Suppressor macrophage treated with lipopolysaccharide for 4 hours (primary cell): ENCODE measurements around the gene RFFL.
"Not testable (repeated sequence)": the region's sequence is repeated elsewhere in the genome, so short reads cannot be mapped to it uniquely, and the experiment has no call there.

Experiments used
- DNase-seq: peaks from one replicate; pipeline ENCODE4 v3.0.0-alpha.2; 2020

The RFFL gene

DNA sequence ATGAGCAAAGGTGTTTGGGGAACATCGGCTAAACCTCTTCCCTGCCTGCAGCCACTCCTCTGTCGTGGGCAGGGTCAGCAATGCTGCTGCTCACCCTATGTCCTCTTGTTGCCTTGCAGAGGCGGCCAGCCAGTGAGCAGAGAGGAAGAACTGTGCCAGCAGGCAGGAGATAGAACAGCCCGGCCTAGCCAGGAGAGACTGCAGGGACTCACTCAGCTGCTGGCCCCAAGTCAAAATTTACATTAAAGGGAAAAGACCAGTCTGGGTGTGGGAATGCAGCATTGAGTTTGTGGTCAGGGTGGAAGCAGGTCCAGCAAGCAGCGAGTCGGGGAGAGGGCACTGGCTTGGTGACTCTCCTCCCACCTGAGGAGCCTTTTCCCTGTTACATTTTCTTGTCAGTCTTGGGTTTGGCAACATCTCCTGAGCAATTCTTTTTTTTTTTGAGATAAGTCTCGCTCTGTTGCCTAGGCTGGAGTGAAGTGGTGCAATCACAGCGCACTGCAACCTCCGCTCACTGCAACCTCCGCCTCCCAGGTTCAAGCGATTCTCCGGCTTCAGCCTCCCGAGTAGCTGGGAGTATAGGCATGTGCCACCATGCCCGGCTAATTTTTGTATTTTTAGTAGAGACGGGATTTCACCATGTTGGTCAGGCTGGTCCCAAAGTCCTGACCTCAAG lies 60.5 kb downstream of the RFFL start:
- DNase-seq = no peak

DNA sequence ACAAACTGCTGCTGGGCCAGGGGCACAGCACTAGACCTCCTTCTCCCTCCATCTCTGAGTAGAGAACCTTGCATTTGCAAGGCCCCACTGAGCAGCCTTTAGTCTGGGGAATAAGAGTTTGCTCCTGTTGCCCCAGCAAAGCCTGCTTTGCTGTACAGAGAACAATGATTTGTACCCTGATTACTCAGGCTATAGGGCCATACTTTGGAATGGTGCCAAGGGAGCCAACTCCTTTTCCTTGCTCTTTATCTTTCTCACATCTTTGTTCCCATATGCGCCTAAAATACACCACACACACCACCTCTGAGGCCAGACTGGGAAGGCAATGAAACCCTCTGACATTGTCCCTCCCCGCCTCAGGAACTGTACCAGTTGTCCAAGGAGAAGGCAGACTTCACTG lies 62.0 kb downstream of the RFFL start:
- no peak for DNase-seq

DNA sequence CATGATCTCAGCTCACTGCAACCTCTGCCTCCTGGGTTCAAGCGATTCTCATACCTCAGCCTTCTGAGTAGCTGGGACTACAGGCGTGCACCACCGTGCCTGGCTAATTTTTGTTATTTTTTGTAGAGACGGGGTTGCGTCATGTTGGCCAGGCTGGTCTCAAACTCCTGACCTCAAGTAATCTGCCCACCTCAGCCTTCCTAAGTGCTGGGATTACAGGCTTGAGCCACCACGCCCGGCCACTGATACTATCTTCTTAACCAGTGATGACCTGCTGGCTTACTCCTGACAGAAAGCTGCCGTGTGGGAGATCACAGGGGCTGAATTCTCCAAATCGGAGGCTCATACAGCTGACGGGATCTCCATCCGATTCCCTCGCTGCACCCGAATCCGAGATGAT lies 62.5 kb downstream of the RFFL start:
- DNase-seq = not testable (repeated sequence)

DNA sequence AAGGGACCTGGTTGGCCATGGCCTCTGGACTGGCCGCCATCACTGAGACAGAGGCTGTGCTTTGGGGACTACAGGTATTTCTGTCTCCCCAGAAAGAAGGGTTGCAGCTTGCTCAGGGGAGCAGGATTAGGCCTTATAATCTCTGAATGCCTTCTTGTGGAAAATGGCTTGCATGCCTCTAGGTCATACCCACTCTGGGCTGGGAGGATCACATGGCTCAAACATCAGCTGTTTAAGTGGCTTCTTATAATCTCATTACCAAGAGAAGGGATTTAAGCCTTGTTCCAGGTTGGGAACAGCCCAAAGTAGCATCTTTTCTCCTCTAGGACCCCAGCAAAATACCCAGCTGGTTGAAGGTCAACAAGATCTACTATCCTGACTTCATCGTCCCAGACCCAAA lies 64.1 kb downstream of the RFFL start:
- DNase-seq = no peak

DNA sequence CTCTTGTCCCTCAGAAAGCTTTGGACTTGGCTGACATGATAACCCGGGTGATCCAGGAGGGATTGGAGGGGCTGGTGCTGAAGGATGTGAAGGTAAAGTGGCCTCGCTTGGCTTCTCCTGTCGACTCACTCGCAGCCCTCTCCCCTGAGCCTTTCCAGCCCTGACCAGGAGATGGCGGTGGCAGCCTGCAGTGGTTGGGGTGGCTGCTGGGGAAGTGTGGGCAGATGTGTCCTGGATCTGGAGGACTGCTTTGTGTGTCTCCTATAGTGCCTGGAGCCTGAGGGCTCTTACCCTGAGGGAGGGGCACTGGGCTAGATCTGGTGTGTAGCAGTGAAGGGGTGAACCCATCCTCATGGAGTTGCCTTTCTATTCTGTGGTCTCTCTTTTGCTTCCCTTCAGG lies 65.3 kb downstream of the RFFL start:
- DNase-seq = peak; percentile 80

DNA sequence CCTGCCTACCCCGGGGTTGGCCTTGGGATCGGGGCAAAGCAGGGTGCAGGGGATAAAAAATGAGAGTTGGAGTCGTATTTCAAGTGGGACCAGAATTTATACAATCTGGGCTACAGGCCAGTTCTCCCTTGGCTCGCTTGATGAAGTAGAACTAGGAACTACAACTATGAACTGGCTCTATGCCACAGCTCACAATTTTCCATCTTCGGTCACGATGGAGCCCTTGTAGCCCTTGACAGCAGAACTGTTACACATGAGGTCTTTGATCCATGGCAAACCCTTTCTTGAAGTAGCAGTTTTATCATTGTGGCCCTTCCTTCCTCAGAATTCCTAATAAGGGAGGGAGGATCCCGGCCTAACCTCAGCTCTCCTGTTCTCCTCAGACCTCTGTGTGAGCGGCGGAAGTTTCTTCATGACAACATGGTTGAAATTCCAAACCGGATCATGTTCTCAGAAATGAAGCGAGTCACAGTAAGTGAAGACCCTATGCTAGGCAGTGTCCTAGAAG lies 66.1 kb downstream of the RFFL start:
- DNase-seq = no peak

DNA sequence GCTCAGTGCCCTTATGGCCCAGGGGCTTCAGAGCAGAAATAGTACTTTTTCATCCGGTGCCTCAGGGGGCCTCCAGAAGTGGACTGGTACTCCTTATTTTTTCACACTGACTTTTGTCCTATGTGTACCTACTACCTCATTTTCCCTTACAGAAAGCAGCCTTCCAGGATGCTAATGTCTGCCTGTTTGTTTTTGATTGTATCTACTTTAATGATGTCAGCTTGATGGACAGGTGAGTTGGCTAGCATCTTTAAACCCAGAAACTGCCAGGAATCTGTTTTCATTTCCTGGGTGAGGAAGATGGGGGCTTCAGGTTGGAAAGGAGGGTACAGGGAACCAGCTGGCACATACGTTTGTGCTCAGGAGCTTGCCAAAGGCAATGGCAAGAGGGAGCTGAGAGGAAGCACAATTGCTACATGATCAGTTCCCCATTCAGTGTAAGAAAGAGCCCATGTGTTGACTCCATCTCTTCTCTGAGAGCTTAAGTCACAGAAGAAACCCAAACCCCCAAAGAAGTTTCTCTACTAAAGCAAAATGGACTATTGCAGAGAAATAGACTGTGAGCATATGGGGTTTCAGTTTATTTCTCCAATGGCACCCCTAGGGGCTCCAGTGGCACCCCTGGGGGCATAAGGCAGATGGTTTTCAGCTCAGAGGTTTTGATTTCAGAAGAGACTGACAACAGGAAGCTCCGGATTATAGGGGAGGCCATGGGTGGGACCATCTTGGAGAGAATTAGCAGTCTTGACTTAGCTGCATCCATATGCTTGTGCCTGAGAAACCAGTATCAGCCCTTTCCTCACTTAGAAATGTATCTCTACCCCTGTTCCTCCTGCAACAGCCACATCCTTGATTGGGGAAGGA lies 66.9 kb downstream of the RFFL start:
- peak; percentile 6 for DNase-seq

DNA sequence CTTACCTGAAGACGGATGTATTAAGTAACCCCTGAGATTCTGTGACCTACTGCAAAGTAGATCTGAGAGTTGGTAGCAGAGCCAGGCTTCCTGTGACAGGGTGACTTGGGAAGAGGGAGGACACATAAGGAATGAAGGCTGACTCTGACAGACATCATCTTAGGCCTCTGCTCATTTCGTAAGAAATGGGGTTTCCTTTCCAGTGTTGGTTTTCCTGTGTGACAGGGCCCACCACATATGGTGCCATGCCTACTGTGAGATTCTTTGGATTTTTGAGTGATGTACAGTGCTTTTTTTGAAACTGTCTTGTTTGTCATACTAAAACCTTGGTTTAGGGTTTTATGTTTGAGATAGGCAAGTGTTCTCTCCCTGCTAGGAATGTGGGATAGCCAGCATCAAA lies 70.5 kb downstream of the RFFL start:
- no peak for DNase-seq

DNA sequence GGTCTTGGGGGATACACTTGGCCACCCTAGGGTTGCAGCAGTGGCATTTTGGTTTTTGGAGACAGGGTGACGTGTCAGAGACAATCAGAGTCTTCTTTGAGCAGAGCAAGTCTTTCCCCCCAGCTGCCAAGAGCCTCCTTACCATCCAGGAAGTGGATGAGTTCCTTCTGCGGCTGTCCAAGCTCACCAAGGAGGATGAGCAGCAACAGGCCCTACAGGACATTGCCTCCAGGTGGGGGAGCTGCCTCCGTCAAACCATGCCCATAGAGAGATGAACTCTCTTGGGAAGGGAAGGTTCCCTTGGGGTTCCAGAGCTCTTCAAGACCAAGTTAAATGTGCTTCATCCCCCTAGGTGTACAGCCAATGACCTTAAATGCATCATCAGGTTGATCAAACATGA lies 71.9 kb downstream of the RFFL start:
- no peak for DNase-seq

DNA sequence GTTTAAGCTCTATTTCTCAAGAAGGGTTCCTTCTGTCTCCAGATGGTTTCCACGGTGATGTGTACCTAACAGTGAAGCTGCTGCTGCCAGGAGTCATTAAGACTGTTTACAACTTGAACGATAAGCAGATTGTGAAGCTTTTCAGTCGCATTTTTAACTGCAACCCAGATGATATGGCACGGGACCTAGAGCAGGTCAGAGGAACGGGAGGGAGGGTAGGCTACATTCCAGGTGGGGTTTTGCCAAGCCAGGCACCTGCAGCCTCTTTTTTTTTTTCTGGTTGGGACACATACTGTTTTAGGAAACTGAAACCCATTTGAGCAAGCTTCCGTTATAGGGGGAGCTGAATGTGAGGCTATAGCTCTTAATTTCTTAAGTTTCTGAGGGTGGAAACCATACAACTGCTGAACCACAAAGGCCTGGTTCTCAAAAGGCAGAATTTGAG lies 72.6 kb downstream of the RFFL start:
- DNase-seq = peak; percentile 51

DNA sequence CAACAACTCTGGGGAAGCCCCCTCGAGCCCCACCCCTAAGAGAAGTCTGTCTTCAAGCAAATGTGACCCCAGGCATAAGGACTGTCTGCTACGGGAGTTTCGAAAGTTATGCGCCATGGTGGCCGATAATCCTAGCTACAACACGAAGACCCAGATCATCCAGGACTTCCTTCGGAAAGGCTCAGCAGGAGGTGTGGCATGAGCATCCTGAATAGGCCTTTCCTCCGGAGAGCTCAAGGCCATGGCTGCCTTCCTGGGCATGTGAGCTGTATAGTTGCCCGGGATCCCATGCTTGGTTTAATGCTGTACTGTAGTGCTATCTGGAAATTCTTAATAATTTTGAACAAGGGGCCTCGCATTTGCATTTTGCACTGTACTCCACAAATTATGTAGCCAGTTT lies 74.0 kb downstream of the RFFL start:
- DNase-seq = no peak

DNA sequence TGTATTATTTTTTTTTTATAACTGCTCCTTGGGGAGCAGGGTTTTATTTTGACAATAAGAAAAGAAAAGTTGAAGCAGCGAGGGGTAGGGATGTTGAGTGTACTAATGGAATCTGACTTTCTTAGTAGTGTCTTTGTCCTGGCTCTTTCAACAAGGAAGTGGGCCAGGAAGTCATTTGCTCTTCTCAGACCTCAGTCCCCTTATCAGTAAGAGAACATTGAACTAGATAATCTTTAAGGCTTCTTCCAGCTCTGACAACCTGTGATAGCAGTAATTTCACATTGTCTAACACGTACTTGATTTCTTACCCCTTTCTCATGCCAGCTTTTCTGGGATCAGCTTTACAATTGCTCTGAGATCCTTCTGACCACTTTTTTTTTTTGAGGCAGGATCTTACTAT lies 74.9 kb downstream of the RFFL start:
- DNase-seq = no peak

DNA sequence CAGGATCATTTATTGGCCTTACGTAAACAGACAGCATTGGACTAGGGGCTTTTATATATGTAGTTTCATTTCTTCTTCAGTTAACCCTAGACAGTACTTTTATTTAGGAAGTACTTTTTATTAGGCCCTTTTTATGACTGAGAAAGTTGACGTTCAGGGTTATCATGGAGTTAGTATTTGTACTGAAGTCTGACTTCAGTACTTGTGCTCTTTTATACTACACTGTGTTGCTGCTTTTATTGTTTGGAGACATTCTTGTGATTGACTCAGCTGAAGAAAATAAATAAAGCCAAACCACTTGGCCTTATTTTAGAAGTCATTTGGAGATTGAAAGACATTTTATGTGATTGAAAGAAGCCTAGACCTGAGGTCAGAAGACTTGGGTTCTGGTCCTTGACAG lies 76.3 kb downstream of the RFFL start:
- no peak for DNase-seq

DNA sequence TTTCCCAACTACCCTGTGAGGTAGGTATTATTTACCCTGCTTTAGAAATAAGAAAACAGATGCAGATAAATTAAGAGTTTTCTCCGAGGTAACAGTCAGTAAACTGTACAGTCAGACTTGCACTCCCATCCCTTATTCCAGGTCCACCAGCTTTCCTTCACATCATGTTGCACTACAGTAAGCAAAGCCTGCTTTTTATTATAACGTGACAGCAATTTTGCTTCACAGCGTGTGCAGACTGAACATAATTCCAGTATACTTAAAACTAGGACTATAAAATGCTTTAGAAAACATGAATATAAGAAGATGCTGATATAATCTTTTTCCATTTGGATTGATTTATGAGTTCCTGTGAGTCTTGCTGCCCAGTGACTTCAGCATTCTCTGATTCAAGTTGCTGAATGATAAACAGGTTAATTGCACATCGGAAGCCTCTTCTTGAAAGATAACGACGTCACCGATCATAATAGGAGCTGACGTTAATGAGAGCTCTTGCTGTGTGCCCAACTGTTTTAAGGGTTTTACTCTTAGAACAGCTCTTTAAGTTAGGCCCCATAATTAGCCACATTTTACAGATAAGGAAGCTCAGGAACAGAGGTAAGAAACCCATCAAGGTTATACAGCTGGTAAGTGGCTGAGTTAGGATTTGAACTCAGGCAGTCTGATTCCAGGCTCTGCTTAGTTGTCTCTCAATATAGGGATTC lies 81.8 kb downstream of the RFFL start:
- peak; percentile 24 for DNase-seq

DNA sequence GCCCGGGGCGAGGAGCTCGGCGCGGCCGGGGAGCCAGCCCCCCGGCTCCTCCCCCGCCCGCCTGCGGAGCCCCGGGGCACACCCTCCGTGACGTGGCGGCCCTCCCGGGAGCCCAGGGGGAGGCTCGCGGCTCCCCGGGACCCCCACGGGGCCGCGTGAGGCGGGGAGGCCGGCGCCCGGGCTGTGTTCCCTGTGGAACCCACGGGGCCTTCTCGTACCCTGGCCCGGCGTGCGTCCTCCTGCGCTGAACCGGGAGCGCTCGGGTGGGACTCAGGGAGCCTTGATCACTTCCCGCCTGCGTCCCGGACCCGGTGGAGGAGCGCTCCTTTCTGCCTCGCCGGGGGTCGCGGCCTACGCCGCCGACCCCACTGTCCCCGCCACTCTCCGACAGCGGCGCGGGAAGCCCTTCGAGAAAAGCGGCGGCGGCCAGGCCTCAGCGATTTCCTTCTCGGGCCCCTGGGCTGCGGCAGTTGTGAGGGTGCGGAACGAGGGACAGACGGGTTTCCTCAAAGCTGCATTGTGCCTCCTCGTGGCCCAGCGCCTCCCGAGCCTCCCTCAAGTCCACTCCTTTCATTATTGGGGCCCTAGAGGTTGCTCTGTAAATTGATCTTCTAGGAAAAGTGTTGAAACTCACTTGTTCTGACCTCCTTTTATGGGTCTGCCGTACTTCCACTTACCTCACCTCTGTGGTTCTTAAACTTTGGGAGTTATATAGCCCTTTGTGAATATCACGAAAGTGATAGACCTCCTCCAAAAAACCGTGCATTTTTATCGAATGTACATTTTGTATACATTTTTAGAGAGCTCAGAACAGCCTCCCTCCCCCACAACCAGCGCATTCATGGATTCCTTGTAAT lies 82.6 kb downstream of the RFFL start:
- peak; percentile 79 for DNase-seq

DNA sequence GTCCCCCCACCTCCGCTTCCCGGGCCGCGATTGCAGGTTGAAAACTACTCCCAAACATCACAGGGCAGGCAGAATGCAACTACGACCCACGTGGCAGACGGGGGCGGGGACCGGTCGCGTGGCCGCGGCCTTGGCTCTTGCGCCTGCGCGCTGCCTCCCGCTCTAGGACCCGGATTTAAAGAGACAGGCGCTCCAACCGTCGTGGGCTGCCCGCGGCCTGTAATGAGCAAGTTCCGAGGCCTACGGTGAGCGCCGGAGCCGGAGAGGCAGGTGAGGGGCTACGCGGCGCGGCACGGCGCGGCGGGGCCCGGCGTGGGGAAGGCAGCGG lies 83.2 kb downstream of the RFFL start, which contains the start of gene LIG3:
LIG3 (plus strand) TSS at position 160 of the 328 bp plus-strand sequence. CDS start 2,494 bp downstream, outside the sequence.
- DNase-seq = peak; percentile 97

DNA sequence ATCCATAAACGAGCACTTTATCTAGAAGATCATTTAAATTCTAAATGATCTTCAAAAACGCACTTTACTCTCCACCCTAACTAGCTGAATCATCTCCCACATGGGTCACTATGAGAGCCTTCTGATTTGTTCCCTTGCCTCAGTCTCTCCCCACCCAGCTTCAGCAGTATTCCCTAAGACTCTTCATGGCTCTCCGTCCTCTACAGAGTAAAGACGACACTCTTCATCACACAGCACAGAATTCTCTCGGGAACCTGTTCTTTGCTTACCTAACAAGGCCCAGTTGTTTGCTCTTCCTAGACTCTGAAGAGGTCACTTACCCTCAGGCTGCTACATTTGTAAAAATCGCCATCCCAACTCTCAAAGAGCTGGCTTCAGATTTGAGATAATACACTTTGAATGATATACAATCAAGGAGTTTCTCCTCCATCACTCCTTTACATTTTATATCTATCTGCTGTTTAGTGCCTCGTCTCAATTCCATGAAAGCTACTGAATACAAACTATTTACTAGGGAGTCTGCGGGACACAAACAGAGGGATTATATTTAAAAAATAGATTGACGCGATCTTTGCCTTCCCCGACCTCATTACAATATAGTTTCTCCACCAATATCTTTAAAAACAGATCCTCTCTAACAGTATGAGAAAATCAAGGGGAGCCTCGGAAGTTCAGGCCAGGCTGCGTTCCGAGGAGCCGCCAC lies 83.7 kb downstream of the RFFL start:
- DNase-seq = no peak

DNA sequence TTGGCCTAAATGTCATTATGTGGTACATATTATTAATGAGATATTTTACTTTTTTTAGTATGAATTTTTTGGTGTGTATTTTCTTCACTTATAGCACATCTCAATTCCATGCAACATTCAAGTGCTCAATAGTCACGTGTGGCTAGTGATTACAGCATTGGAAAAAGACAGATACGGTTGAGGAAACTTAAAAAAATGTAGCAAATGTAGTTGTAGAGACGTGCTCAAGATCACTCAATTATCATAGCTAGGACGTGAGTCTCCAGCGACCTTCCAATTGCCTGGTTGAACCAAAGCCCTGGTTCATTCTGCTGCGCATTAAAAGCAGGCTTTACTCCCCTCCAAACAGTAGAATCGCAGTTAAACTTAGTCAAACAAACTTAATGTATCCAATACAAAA lies 84.4 kb downstream of the RFFL start:
- DNase-seq = no peak

DNA sequence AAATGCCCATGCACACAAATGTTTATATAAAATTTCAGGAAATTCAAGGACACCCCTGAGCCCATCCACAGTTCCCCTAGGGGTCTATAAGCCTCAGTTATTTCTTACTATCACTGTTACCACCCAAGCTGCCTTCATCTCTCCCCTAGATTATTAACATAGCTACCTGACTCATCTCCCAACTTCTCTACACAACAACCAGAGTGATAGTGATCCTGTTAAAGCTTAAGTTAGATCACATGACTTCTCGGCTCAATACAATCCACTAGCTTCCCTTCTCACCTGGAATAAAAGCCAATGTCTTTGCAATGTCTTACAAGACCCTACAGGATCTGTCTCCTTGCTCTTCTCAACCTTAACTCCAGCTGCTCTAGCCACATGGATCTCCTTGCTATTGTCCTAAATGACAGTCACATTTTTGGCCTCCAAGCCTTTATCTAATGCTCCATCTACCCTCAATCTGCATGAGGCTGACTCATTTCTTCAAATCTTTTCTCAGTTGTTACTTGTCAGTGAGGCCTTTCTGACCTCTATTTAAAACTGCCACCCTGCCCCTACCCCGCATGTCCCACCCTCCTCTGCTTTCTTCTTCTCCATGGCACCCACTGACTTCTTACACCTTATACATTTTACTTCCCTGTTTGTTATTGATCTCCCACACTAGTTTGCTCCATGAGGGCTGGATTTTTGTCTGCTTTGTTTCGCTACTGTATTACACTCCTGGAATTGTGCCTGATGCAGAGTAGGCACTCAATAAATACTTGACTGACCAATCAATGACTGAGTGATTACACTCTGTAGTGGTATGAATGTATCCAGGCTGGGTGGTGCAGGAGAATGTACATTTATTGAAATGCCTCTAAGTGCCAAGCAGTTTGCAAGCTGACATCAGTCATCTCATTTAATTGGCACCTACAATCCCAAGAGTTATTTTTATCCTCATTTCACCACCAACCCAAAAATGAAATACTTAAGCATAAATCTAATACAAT lies 88.4 kb downstream of the RFFL start:
- DNase-seq = no peak

DNA sequence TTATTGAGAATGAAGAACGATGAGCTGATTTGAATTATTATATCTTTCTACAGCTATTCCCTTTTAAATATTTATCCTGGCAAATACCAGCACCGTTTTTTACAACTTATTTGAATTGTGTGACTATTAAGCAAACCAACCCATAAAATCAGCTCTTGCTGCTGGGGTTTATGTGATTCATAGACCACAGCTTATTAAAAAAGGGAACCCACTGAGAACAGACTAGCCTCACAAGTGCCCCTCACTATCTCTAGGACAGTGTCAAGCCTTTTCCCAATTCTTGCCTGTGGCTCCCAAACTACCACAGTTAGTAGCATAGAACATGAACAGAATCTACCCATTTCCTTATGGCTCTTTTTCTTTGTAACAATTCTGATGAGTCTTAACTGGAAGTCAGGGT lies 89.3 kb downstream of the RFFL start:
- DNase-seq = no peak
